Caco-2 (cell line): Measurements from ENCODE around the gene TPO. TPM values are rescaled to one million over a fixed set of nuclear protein-coding genes. Genes with fewer than 3 reads are reported as not detected.

Experiments
- BruUV-seq: library from RNA; stranded (reverse); fragments of 400-500 nt; replicated peaks from 2 replicates; lab custom pipeline; 2021; lab: Mats Ljungman, UMichigan
- CTCF ChIA-PET: fragments of 300-600 bp; sonication (Branson Sonifier 250); formaldehyde crosslinking; loops from one replicate; lab custom pipeline; 2022; ENCODE audit warnings: antibody characterized with exemption; lab: Charles Lee
- POLR2A ChIA-PET: fragments of 300-600 bp; sonication (Branson Sonifier 250); formaldehyde crosslinking; loops from one replicate; lab custom pipeline; 2022; ENCODE audit warnings: antibody characterized with exemption; lab: Charles Lee
- DNase-seq, 2 experiments: peaks; one replicate each; pipeline versions ENCODE4 v3.0.0 to v3.0.0-alpha.2; 2020 to 2022
- H3K27me3 ChIP-seq: replicated peaks from 2 replicates; pipeline ENCODE4 v1.6.0; 2011; ENCODE audit warnings: low read length; ENCODE audit not compliant: control insufficient read depth, insufficient read depth
- H3K36me3 ChIP-seq: 2 replicates; pipeline ENCODE4 v1.5.1; 2011; ENCODE audit warnings: low read length; ENCODE audit not compliant: control insufficient read depth, insufficient read depth
- H3K4me1 ChIP-seq: fragments of 250-450 bp; sonication (Bioruptor Pico); 2 replicates; pipeline ENCODE4 v1.5.1; 2020; ENCODE audit warnings: mild to moderate bottlenecking
- H3K4me3 ChIP-seq: 2 replicates; pipeline ENCODE4 v1.5.1; 2011; ENCODE audit warnings: low read depth, mild to moderate bottlenecking, control low read depth, low read length
- H3K9me3 ChIP-seq: fragments of 250-450 bp; sonication (Bioruptor Pico); 2 replicates; pipeline ENCODE4 v1.5.1; 2020; ENCODE audit warnings: mild to moderate bottlenecking, moderate library complexity
- H3K27ac Mint-ChIP-seq: one replicate; pipeline ENCODE4 v1.8.0; 2022; ENCODE audit warnings: mixed read lengths; ENCODE audit not compliant: unreplicated experiment
- H3K27me3 Mint-ChIP-seq: one replicate; pipeline ENCODE4 v1.8.0; 2022; ENCODE audit warnings: mixed read lengths; ENCODE audit not compliant: insufficient read depth, unreplicated experiment
- H3K36me3 Mint-ChIP-seq: one replicate; pipeline ENCODE4 v1.8.0; 2022; ENCODE audit warnings: mild to moderate bottlenecking, mixed read lengths; ENCODE audit not compliant: insufficient read depth, unreplicated experiment
- H3K4me1 Mint-ChIP-seq: one replicate; pipeline ENCODE4 v1.8.0; 2022; ENCODE audit warnings: low read depth, mixed read lengths; ENCODE audit not compliant: unreplicated experiment
- H3K4me3 Mint-ChIP-seq: one replicate; pipeline ENCODE4 v1.8.0; 2022; ENCODE audit warnings: mild to moderate bottlenecking, moderate library complexity, mixed read lengths; ENCODE audit not compliant: unreplicated experiment
- H3K9me3 Mint-ChIP-seq: one replicate; pipeline ENCODE4 v1.8.0; 2022; ENCODE audit warnings: mixed read lengths; ENCODE audit not compliant: unreplicated experiment
- intact Hi-C: fragments of 100-400 bp; cut with micrococcal nuclease; formaldehyde crosslinking; loops from one replicate; pipeline ENCODE4 v1.10.0; 2022; ENCODE audit not compliant: unreplicated experiment
- total RNA-seq: library from RNA; stranded (reverse); gene quantifications from 2 replicates; pipeline ENCODE4 v1.2.3, GENCODE V29; 2022
- TF ChIP-seq, protein P1 (sequence below), 2 experiments: fragments of 200-600 bp in 1 of 2; IDR thresholded peaks; 1 replicate in 1 of 2; 2 replicates in 1 of 2; pipeline versions ENCODE4 v1.5.1 to v1.8.0; 2011 to 2022; ENCODE audit warnings: antibody characterized with exemption in 1 of 2, control low read depth in 1 of 2, inconsistent platforms in 1 of 2, low read depth in 1 of 2, low read length in 1 of 2, mild to moderate bottlenecking in 1 of 2, moderate library complexity in 1 of 2; ENCODE audit not compliant: insufficient read depth in 1 of 2, severe bottlenecking in 1 of 2, unreplicated experiment in 1 of 2

TPO gene
- total RNA-seq, 1 experiment from 2014 or later: not detected

DNA sequence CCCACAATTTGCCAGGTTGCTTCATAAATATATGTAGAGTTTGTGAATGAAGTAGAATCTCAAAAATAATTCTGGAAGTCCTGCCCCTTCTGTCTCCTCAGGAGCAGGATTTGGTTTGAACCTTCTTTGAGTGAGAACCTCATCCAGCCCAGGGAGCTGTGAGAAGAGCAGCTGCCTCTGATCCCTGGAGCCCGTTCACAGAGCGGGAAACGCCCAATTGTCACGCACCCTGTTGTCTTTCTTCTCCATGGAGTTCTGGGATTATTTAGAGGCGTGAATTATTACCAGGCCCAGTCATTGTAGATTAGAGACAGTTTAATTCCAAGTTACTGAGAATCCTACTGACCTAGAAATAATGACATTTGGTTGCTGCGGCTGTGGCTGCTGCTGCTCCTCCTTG lies 66.1 kb downstream of the TPO start:
- CTCF ChIA-PET: no interaction called here
- POLR2A ChIA-PET: no interaction called here
- Mint-ChIP-seq H3K4me1 (no peaks in the 10 kb centered on the region), H3K27me3 (peaks cover 19% of the 10 kb centered on the region), H3K36me3 (no peaks in the 10 kb centered on the region), H3K9me3 (no peaks in the 10 kb centered on the region), H3K4me3 (no peak overlapping the region), H3K27ac (no peak overlapping the region)
- Histone ChIP-seq H3K27me3 (no peaks in the 10 kb centered on the region), H3K36me3 (no peaks in the 10 kb centered on the region), H3K4me3 (no peak overlapping the region), H3K9me3 (no peaks in the 10 kb centered on the region), H3K4me1 (no peaks in the 10 kb centered on the region)
- no TSS peak for BruUV-seq
- intact Hi-C loops: no loop called here
- TF ChIP-seq, protein P1, sequence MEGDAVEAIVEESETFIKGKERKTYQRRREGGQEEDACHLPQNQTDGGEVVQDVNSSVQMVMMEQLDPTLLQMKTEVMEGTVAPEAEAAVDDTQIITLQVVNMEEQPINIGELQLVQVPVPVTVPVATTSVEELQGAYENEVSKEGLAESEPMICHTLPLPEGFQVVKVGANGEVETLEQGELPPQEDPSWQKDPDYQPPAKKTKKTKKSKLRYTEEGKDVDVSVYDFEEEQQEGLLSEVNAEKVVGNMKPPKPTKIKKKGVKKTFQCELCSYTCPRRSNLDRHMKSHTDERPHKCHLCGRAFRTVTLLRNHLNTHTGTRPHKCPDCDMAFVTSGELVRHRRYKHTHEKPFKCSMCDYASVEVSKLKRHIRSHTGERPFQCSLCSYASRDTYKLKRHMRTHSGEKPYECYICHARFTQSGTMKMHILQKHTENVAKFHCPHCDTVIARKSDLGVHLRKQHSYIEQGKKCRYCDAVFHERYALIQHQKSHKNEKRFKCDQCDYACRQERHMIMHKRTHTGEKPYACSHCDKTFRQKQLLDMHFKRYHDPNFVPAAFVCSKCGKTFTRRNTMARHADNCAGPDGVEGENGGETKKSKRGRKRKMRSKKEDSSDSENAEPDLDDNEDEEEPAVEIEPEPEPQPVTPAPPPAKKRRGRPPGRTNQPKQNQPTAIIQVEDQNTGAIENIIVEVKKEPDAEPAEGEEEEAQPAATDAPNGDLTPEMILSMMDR (IDR thresholded peaks at IDR 0.05; ENCODE audit: insufficient read depth in 1 of 2, low read depth in 1 of 2, low read length in 1 of 2, severe bottlenecking in 1 of 2, unreplicated experiment in 1 of 2): no peak
- DNase-seq: no peak

DNA sequence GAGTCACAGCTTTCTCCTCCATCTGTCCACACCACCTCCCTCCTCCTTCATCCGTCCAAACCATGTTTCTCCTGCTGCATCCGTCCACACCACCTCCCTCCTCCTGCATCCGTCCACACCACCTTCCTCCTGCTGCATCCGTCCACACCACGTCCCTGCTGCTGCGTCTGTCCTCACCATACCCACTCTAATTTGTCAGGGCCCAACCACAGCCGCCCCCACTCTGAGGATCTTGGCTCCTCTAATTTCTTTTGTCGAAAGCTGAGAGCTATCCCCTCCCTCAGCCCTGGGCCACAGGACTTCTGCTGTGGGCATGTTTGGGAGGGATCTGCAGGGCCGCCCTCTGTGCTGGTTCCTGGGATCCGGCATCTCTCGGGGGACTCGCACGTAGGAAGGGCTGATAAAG lies 67.4 kb downstream of the TPO start:
- intact Hi-C loops: no loop called here
- peak in 1 of 2 experiments; percentile 17 for DNase-seq
- H3K4me3 ChIP-seq: no peak overlapping the region
- no peaks in the 10 kb centered on the region for H3K4me1 ChIP-seq
- BruUV-seq: no TSS peak
- Mint-ChIP-seq H3K27me3 (peaks cover 14% of the 10 kb centered on the region), H3K4me1 (no peaks in the 10 kb centered on the region), H3K4me3 (no peak overlapping the region), H3K36me3 (no peaks in the 10 kb centered on the region), H3K27ac (no peak overlapping the region), H3K9me3 (no peaks in the 10 kb centered on the region)
- TF ChIP-seq, protein P1 (IDR thresholded peaks at IDR 0.05; ENCODE audit: insufficient read depth in 1 of 2, low read depth in 1 of 2, low read length in 1 of 2, severe bottlenecking in 1 of 2, unreplicated experiment in 1 of 2): no peak
- no peaks in the 10 kb centered on the region for H3K9me3 ChIP-seq
- no peaks in the 10 kb centered on the region for H3K36me3 ChIP-seq
- POLR2A ChIA-PET: no interaction called here
- CTCF ChIA-PET: no interaction called here
- no peaks in the 10 kb centered on the region for H3K27me3 ChIP-seq

DNA sequence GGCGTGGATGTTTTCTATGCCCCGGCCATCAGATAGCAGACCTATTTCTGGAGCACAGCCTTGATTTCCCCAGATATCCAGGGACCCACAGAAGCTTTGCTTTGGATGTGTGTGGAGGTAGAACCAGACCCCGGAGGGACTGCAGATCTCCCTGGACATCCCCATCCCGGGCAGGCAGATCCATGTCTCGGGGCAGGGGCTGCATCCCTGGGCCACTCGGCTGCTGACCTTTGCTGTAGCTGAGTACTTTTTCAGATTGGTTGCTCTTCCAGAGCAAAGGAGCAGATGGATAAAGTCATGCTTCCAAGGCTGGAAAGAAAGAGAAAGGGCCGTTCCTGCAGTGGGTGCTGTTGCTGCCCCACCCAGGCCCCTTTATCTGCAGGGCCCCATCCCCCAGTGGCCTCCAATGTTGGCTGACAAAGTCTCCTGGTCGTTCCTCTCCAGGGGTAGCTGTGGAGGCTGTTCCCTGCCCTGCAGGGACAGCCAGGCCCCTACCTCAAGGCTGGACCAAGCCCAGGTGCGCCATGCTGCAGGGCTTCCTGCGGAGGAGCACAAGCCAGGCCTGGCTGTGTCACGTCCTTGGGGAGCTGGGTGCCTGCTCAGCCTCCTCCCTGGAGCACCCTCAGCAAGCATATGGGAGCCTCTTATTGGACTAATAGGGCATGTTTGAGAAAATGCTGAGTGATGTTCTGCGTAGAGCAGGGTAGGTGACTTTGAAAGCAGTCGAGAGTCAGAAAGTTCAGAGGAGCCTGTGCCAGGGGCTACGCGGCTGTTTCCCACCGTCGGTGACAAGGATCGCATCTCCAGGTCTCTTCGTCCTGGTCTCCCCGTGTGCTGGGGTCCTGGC lies 68.4 kb downstream of the TPO start:
- Mint-ChIP-seq H3K27me3 (peaks cover 14% of the 10 kb centered on the region), H3K27ac (no peak overlapping the region), H3K4me3 (no peak overlapping the region), H3K36me3 (no peaks in the 10 kb centered on the region), H3K4me1 (no peaks in the 10 kb centered on the region), H3K9me3 (no peaks in the 10 kb centered on the region)
- H3K36me3 ChIP-seq: no peaks in the 10 kb centered on the region
- intact Hi-C loops: no loop called here
- no peak overlapping the region for H3K4me3 ChIP-seq
- no TSS peak for BruUV-seq
- no peaks in the 10 kb centered on the region for H3K4me1 ChIP-seq
- H3K27me3 ChIP-seq: no peaks in the 10 kb centered on the region
- CTCF ChIA-PET: no interaction called here
- no peaks in the 10 kb centered on the region for H3K9me3 ChIP-seq
- TF ChIP-seq, protein P1 (IDR thresholded peaks at IDR 0.05; ENCODE audit: insufficient read depth in 1 of 2, low read depth in 1 of 2, low read length in 1 of 2, severe bottlenecking in 1 of 2, unreplicated experiment in 1 of 2): no peak
- DNase-seq: no peak
- POLR2A ChIA-PET: no interaction called here
